ENCODE results near the gene CPNE7. TPM values are rescaled to one million over a fixed set of nuclear protein-coding genes. Genes with fewer than 3 reads are reported as not detected.

CPNE7 gene
- total and polyA plus RNA-seq, 2 of the 4 experiments (the other 2 are of a cell fraction), result 5.4 to 17.4 TPM

- no peak overlapping the region for H4K8ac ChIP-seq (ENCODE audit: low read depth in 2 of 2, low read length in 2 of 2)
- dilution Hi-C loops (cut with HindIII; ENCODE audit: low sequenced_read_pairs, unreplicated experiment), result no loop called here
- H4K5ac ChIP-seq (ENCODE audit: low read depth, low read length), result no peak overlapping the region
- H2BK20ac ChIP-seq (ENCODE audit: low read depth, low read length), result no peak overlapping the region
- peak overlapping the region; percentile 24; the same call in 1 of the 2 replicates for H2AK5ac ChIP-seq (ENCODE audit: low read depth, low read length)
- no peak overlapping the region for H2BK15ac ChIP-seq (ENCODE audit: low read depth, low read length)
- no peak overlapping the region for H2AFZ ChIP-seq (replicated peaks; ENCODE audit: low read length, poor library complexity)
- peaks cover 3 to 14% of the 10 kb centered on the region in 2 experiments; a peak in 3 of 4 replicates for H3K79me1 ChIP-seq (ENCODE audit: low read depth in 1 of 2, low read length in 2 of 2)
- peak overlapping the region; percentile 48 for H2AK9ac ChIP-seq (replicated peaks; ENCODE audit: low read depth, low read length, poor library complexity)
- H3K18ac ChIP-seq (ENCODE audit: low read depth, low read length), result no peak overlapping the region
- H3K9me1 ChIP-seq (ENCODE audit: insufficient read depth, low read length), result 0 out of 2 replicates have a peak, but pooled peaks cover 2% of the 10 kb centered on the region
- in situ Hi-C loops (cut with MboI; ENCODE audit: low sequenced_read_pairs), result loop anchor here (5.0 kb wide), 1 partner anchor 73 kb away; no protein-coding TSS in a partner anchor
- no peak overlapping the region for H3K4me2 ChIP-seq (ENCODE audit: low read depth, low read length)
- no peak overlapping the region for H3K27ac ChIP-seq (ENCODE audit: insufficient read depth, low read length)
- H3K23ac ChIP-seq (ENCODE audit: low read depth, low read length), result no peak overlapping the region
- H4K91ac ChIP-seq (ENCODE audit: insufficient read depth, low read depth, low read length), result no peak overlapping the region
- no peak overlapping the region for H2BK5ac ChIP-seq (ENCODE audit: low read depth, low read length, poor library complexity, severe bottlenecking)
- no peak overlapping the region for H3K4ac ChIP-seq (ENCODE audit: low read depth, low read length)
- ChIA-PET POLR2A (ENCODE audit: unreplicated experiment) (no interaction called here), CTCF (no interaction called here)
- no peak overlapping the region for H3K4me3 ChIP-seq (ENCODE audit: insufficient read depth, low read depth, low read length)
- 78% methylated on average over 13 of the region's 23 CpGs; no CpG with 5 or more reads in 1 of the 2 experiments for WGBS, 2 experiments (ENCODE audit: extremely low coverage in 2 of 2, insufficient read length in 1 of 2)
- H3K27me3 ChIP-seq (ENCODE audit: control insufficient read depth, insufficient read depth, low read length), result no peaks in the 10 kb centered on the region
- no TSS peak for BruUV-seq (replicated peaks)
- ATAC-seq (ENCODE audit: low read depth) (no peak), DNase-seq (no peak)
- H3K14ac ChIP-seq (replicated peaks; ENCODE audit: low read depth, low read length), result no peak overlapping the region
- peaks cover 2% of the 10 kb centered on the region for H3K36me3 ChIP-seq (ENCODE audit: control insufficient read depth, insufficient read depth, low read length)
- H3K4me1 ChIP-seq (ENCODE audit: control insufficient read depth, insufficient read depth, low read length), result peaks cover 25% of the 10 kb centered on the region
- no peak overlapping the region for H2BK120ac ChIP-seq (ENCODE audit: low read depth, low read length)
- H3K9me3 ChIP-seq (ENCODE audit: control insufficient read depth, insufficient read depth, low read length), result no peaks in the 10 kb centered on the region
- H3K56ac ChIP-seq (ENCODE audit: extremely low read depth, insufficient read depth, low read length), result no peak overlapping the region
- H3K9ac ChIP-seq (ENCODE audit: low read depth, low read length), result no peak overlapping the region
- intact Hi-C loops (cut with micrococcal nuclease), result no loop called here
- peaks cover 19% of the 10 kb centered on the region for H4K20me1 ChIP-seq (ENCODE audit: insufficient read depth, low read length)
- TF ChIP-seq MAZ (IDR thresholded peaks at IDR 0.05; ENCODE audit: borderline replicate concordance, low read depth, low read length), result no peak
- no peak for TF ChIP-seq CHD1 (IDR thresholded peaks at IDR 0.05; ENCODE audit: low read depth, low read length)
- TF ChIP-seq BHLHE40 (IDR thresholded peaks at IDR 0.05; ENCODE audit: low read depth, low read length), result no peak
- no peak for TF ChIP-seq NFE2L2 (IDR thresholded peaks at IDR 0.05; ENCODE audit: low read depth, low read length)
- TF ChIP-seq ELK1 (IDR thresholded peaks at IDR 0.05; ENCODE audit: borderline replicate concordance, low read depth, low read length), result no peak
- TF ChIP-seq POLR2A (IDR thresholded peaks at IDR 0.05; ENCODE audit: low read depth, low read length), result no peak
- TF ChIP-seq CEBPB (IDR thresholded peaks at IDR 0.05; ENCODE audit: low read depth, low read length), result no peak
- TF ChIP-seq USF2 (IDR thresholded peaks at IDR 0.05; ENCODE audit: low read depth, low read length), result no peak
- no peak for TF ChIP-seq RAD21 (IDR thresholded peaks at IDR 0.05; ENCODE audit: low read length)
- TF ChIP-seq RCOR1 (IDR thresholded peaks at IDR 0.05; ENCODE audit: insufficient replicate concordance, low read length), result no peak
- TF ChIP-seq RFX5 (IDR thresholded peaks at IDR 0.05; ENCODE audit: low read depth, low read length), result no peak
- TF ChIP-seq MXI1 (IDR thresholded peaks at IDR 0.05; ENCODE audit: borderline replicate concordance, low read depth, low read length), result no peak
- TF ChIP-seq MAFK (IDR thresholded peaks at IDR 0.05; ENCODE audit: low read depth, low read length), result no peak
- TF ChIP-seq FOS (IDR thresholded peaks at IDR 0.05; ENCODE audit: low read depth, low read length), result no peak
- TF ChIP-seq CTCF (conservative IDR thresholded peaks at IDR 0.05; ENCODE audit: low read depth, low read length), result no peak
These were observed 5.8 kb upstream of the CPNE7 start for GRCh38 chr16:89569506-89570341.
